Smooth muscle cell of the brain vasculature (primary cell): ENCODE measurements around the gene KSR1.
"Not testable (repeated sequence)": the region's sequence is repeated elsewhere in the genome, so short reads cannot be mapped to it uniquely, and the experiment has no call there.

ENCODE experiments used
- DNase-seq: peaks from one replicate; pipeline ENCODE4 v3.0.0-alpha.2; 2012; ENCODE audit warnings: low read depth, low spot score

Gene KSR1

DNA sequence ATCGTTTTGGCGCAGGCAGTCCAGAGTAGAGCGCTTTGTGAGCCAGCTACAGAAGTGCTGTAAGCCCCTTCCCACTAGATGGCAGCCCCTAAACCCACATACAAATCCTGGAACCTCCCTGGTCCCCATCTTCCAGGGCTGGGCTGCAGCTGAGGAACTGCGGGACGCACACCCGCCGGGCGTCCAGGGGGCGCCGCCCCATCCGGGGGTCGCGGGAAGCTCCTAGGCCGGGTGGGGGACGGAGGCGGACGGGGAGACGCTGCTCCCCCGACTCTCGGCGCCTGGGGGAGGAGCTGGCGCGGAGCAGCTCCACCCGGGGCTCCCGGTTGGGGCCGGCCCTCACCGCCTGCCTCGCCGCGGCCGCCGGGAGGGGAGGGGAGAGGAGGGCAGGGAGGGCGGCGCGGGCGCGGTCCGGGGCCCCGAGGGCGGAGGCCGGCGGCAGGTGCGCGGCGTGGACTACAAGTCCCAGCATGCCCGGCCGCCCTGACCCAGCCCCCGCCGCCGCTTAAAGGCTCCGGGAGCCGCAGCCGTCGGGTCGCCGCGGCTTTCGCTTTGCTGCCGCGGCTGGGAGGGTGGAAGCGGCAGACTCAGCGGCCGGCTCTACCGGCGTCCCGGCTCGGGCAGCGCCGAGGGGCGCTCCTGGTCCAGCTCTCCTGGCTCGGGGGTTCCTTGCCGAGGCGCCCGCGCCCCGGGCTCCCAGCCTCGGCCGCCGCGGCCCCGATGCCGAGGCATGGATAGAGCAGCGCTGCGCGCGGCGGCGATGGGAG is at the start of gene KSR1:
Gene KSR1, plus strand, starts transcription at position 535 of the 767 bp plus-strand sequence. Its CDS starts 196 bp downstream, at position 731.
- peak; percentile 44 for DNase-seq

DNA sequence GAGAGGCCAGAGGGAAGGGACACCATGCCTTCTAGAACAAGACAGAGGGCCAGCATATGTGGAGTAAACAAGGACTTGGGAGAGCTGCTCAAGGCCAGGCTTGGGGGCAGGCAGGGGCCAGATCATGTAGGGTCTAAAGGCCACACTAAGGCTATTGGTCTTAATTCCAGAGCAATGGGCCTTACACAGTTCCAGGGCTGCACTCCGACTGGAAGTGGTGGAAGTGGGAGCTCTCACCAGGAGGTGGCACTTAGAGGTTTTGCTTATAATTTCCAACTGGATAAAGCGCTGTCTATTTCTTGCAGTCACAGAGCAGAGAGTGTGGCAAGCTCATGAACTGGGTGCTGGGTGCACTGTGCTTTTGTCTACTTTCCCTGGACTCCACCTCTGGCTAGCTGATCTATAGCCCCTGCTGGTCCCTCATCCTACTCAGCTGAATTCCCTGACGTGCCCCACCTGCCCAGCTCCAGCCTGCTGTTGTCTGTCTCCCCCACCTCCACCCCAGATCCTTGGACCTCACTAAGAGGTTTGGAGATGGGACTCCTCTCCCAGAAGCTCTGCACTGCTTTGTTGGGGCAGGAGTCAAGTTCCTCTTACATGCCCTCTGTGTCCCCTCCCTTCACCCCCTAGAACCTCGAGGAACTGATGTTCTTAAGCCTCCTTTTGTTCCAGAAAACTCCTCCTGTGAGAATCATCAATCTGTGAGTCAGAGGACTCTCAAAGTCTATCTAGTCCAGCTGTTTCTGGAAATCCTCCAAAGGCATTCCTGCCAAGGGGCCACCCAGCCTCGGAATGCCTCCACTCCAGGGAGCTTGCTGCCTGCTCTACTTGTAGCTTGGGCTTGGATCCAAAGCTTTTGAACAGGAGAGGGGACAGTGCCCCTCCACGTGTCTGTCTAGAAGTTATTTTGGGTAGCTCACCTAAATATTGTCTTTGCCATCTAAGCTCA is 48.1 kb upstream of the KSR1 start:
- DNase-seq, result peak; percentile 79

GRCh38 chr17:27408891-27409290 is 47.4 kb upstream of the KSR1 start:
- DNase-seq, result no peak

GRCh38 chr17:27412158-27412557 is 44.1 kb upstream of the KSR1 start:
- not testable (repeated sequence) for DNase-seq

DNA sequence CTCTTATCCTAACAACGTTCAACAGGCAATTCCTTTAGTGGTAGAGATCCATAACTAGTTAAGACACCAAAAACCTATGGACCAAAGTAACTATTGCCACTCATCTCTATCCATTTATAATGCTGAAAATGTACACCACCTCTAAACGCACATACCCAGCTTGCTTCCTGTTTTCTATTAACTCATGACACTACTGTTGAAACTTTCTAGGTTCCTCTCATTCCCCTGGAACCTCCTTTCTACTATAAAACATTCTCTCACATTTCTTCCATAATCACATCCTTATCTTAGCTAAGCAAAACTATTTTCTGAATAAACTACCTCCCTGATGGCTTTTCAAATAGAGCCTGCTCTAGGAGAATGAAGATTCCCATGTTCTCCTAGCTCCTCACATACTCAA is 42.9 kb upstream of the KSR1 start:
- DNase-seq, result no peak

- DNase-seq, result no peak
These were observed 42.5 kb upstream of the KSR1 start for GRCh38 chr17:27413792-27414191.

- DNase-seq, result no peak
These were observed 42.0 kb upstream of the KSR1 start for GRCh38 chr17:27414271-27414670.

- DNase-seq, result no peak
These were observed 41.6 kb upstream of the KSR1 start for GRCh38 chr17:27414694-27415093.

DNA sequence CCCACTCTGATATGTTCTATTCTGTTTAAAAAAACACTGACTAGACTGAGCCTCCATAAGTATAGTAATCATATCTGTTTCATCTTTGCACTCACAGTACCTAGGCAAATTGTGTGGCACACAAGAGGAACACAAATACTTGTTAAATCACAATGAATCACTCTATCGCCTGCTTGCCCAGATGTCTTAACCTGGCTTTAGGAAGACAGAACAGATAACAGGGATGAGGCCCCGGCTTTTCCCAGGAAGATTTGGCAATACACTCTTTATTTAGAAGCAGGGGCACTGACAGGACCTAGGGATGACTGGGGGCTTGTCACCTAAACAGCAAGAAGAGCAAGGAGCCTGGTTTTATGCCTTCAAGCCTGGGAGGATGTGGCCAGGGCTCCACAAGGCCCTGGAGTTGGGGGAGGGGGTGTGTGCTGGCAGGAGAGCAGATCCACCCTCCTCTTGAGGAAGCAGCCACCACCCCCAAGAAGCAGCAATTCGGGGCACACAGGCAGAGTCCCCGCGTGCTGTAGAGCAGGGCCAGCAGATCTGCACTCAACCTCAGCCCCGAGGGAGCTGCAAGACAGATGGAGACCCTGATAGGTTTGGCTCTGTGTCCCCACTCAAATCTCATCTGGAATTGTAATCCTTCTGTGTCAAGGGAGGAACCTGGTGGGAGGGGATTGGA is 41.0 kb upstream of the KSR1 start:
- no peak for DNase-seq

- DNase-seq, result no peak
These were observed 38.5 kb upstream of the KSR1 start for GRCh38 chr17:27417596-27418365.

- DNase-seq, result no peak
These were observed 38.0 kb upstream of the KSR1 start for GRCh38 chr17:27418366-27418615.

GRCh38 chr17:27419156-27419555 is 37.1 kb upstream of the KSR1 start:
- no peak for DNase-seq

- DNase-seq, result no peak
These were observed 35.9 kb upstream of the KSR1 start for GRCh38 chr17:27420211-27420950.

- no peak for DNase-seq
These were observed 35.1 kb upstream of the KSR1 start for GRCh38 chr17:27421111-27421510.

DNA sequence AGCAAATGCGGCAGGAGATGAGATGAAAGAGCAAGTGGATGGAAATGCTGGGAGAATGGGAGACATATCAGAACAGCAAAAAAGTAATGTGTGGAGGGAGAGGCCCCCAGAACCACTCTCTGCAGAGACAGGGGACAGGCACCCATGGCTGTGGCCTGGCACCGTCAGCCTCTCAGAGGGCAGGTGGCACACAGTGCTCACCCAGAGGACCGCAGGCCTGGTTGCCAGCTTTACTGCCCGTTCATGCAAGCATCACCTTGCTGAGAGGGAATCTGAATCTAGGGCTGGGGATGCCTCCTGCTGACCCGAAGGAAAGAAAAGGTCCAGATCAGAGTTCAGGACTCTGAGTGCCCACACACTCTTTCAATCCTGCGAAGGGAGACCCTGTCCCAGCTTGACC is 34.6 kb upstream of the KSR1 start:
- not testable (repeated sequence) for DNase-seq

DNA sequence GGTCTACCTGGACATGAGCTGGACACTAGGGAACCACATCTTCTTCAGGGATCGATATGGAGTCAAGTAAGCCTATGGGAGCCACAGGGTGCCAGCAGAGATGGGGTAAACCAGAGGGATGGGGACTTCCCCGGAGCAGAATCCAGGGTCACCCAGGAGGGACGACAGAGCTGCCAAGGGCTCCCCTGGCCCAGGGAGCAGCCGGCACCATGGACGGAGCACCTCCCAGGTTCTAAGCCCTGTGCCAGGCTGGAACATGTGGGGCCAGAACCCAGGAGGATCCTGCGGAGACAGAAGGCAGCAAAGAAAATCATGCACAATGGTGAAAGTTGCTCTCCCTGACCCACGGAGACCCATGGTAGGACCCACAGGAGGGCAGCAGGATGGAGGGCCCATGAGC is 33.6 kb upstream of the KSR1 start:
- DNase-seq, result no peak

GRCh38 chr17:27423651-27424050 is 32.6 kb upstream of the KSR1 start:
- DNase-seq, result no peak

DNA sequence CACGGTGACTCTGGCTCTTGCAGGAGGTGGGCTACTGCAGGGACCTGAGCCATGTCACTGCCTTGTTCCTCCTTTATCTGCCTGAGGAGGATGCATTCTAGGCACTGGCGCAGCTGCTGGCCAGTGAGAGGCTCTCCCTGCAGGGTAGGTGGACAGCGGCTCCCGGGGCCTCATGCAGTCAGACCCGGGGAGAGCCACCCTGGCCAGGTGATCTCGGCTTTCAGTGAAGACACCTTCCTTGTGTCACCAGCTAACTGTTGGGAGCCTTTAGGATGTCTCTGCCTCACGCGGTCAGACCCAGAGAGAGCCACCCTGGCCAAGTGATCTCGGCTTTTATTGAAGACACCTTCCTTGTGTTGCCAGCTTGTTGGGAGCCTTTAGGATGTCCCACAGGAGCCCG is 31.7 kb upstream of the KSR1 start:
- DNase-seq, result no peak

- no peak for DNase-seq
These were observed 31.3 kb upstream of the KSR1 start for GRCh38 chr17:27424941-27425340.

DNA sequence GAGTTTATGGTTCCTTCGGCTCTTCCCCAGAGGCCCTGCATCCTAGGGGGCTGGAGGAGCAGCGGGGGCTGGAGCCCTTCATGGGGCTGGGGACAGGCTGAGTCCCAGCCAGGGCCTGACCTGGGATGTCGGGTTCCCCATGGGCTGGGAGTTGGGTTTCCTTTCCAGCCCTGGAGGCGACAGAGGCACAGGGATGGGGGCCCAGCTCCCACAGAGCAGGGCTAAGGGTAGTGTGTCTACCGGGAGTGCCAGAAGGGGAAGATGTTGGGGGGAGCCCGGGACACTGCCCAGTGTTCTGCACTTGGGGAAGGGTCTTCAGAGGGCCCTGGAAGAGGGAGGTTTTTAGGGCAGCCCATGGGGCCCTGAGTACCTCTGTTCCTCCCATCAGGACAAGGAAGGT is 30.7 kb upstream of the KSR1 start:
- DNase-seq, result not testable (repeated sequence)

DNA sequence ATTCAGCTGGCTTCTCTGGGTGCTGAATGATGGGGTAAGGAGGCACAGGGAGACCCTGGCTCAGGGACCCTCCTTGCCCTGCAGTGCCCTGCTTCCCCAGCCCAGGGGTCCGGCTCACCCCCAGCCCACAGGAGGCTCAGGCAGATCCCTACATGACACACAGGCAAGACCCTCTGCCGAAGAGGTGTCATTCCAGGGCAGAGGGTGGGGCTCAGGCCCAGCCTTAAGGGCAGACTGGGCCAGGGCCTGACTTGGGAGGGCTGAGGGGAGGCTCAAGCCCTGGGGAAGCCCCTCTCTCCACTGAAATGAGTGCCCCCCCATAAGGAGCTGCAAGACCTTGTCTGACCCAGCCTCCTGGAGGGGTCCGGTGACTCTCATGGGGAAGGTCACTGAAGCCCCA is 30.3 kb upstream of the KSR1 start:
- no peak for DNase-seq
